Measurements from ENCODE around the gene ASB3. TPM values are rescaled to one million over a fixed set of nuclear protein-coding genes. Genes with fewer than 3 reads are reported as not detected.
A peak's percentile ranks its signal among the peaks of the same experiment; 100 is the strongest.

The ASB3 gene
- total RNA-seq, 2 donors from 2014 or later: 37.9 to 40.3 TPM

GRCh38 chr2:53694096-53694771, 92.5 kb downstream of the ASB3 start:
- Histone ChIP-seq H3K27me3 (ENCODE audit: control insufficient read depth, insufficient read depth, low read length, poor library complexity, severe bottlenecking) (no peaks in the 10 kb centered on the region), H3K36me3 (ENCODE audit: control insufficient read depth, insufficient read depth, low read length) (no peaks in the 10 kb centered on the region), H3K9me3 (ENCODE audit: control insufficient read depth, low read length) (no peaks in the 10 kb centered on the region), H3K4me3 (ENCODE audit: low read length) (no peak overlapping the region), H3K27ac (ENCODE audit: low read depth, low read length) (no peak overlapping the region), H3K9ac (ENCODE audit: extremely low read depth, low read length, poor library complexity, severe bottlenecking) (no peak overlapping the region), H3K4me1 (ENCODE audit: control insufficient read depth, insufficient read depth, low read length) (no peaks in the 10 kb centered on the region)
- TF ChIP-seq, protein P1, sequence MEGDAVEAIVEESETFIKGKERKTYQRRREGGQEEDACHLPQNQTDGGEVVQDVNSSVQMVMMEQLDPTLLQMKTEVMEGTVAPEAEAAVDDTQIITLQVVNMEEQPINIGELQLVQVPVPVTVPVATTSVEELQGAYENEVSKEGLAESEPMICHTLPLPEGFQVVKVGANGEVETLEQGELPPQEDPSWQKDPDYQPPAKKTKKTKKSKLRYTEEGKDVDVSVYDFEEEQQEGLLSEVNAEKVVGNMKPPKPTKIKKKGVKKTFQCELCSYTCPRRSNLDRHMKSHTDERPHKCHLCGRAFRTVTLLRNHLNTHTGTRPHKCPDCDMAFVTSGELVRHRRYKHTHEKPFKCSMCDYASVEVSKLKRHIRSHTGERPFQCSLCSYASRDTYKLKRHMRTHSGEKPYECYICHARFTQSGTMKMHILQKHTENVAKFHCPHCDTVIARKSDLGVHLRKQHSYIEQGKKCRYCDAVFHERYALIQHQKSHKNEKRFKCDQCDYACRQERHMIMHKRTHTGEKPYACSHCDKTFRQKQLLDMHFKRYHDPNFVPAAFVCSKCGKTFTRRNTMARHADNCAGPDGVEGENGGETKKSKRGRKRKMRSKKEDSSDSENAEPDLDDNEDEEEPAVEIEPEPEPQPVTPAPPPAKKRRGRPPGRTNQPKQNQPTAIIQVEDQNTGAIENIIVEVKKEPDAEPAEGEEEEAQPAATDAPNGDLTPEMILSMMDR (conservative IDR thresholded peaks at IDR 0.05): no peak
- H3K27me3 Mint-ChIP-seq (ENCODE audit: insufficient read depth): no peaks in the 10 kb centered on the region
- H3K4me3 Mint-ChIP-seq: no peak overlapping the region
- H3K4me1 Mint-ChIP-seq: no peaks in the 10 kb centered on the region
- WGBS, 2 experiments (ENCODE audit: insufficient coverage in 1 of 2, insufficient read length in 1 of 2): 93% methylated on average over 3 of the region's 3 CpGs; no CpG with 5 or more reads in 1 of the 2 experiments
- H3K9me3 Mint-ChIP-seq: no peaks in the 10 kb centered on the region
- H3K27ac Mint-ChIP-seq: peak overlapping the region; percentile 46
- no peak for DNase-seq
- H3K36me3 Mint-ChIP-seq (ENCODE audit: low read depth): peaks cover 21% of the 10 kb centered on the region

GRCh38 chr2:53690876-53691275, 95.9 kb downstream of the ASB3 start:
- peaks cover 10% of the 10 kb centered on the region for H3K36me3 Mint-ChIP-seq (ENCODE audit: low read depth)
- Histone ChIP-seq H3K36me3 (ENCODE audit: control insufficient read depth, insufficient read depth, low read length) (no peaks in the 10 kb centered on the region), H3K4me3 (ENCODE audit: low read length) (no peak overlapping the region), H3K9ac (ENCODE audit: extremely low read depth, low read length, poor library complexity, severe bottlenecking) (no peak overlapping the region), H3K9me3 (ENCODE audit: control insufficient read depth, low read length) (no peaks in the 10 kb centered on the region), H3K27me3 (ENCODE audit: control insufficient read depth, insufficient read depth, low read length, poor library complexity, severe bottlenecking) (no peaks in the 10 kb centered on the region), H3K4me1 (ENCODE audit: control insufficient read depth, insufficient read depth, low read length) (no peaks in the 10 kb centered on the region), H3K27ac (ENCODE audit: low read depth, low read length) (no peak overlapping the region)
- no peaks in the 10 kb centered on the region for H3K4me1 Mint-ChIP-seq
- H3K27ac Mint-ChIP-seq: no peak overlapping the region
- no peak for DNase-seq
- H3K4me3 Mint-ChIP-seq: no peak overlapping the region
- no peaks in the 10 kb centered on the region for H3K27me3 Mint-ChIP-seq (ENCODE audit: insufficient read depth)
- TF ChIP-seq, protein P1 (conservative IDR thresholded peaks at IDR 0.05): no peak
- WGBS, 2 experiments (ENCODE audit: insufficient coverage in 1 of 2, insufficient read length in 1 of 2): 89% methylated on average over 2 of the region's 2 CpGs; no CpG with 5 or more reads in 1 of the 2 experiments
- no peaks in the 10 kb centered on the region for H3K9me3 Mint-ChIP-seq

DNA sequence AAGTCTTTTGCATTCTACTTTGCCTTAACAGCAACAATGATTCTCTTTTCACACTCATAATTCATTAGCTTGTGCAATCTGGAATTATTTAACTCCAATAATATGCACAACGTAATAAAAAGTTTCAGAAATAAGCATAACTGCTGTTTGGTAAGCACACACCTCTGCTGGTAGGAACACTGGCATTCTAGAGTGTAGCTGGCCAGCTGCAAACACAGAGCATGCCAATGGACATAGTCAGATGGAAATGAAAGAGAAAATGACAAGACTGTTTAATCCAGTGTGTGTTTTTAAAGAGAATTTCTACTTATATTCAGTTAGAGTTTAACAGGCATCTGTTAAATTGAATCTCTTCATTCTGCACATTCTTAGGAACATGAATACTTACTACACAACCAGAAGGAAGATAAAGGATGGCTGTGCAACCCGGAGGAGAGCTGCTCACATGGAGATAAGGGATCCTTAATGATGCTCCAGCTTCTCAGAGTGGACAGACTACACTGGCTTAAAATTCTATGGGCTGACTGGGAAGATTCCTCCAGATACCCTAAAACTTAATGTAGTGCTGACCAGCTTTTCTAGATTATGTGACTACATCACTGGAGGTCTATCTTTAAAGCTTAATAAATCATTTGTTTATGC, 113.8 kb downstream of the ASB3 start:
- Histone ChIP-seq H3K27ac (ENCODE audit: low read depth, low read length) (no peak overlapping the region), H3K27me3 (ENCODE audit: control insufficient read depth, insufficient read depth, low read length, poor library complexity, severe bottlenecking) (no peaks in the 10 kb centered on the region), H3K9ac (ENCODE audit: extremely low read depth, low read length, poor library complexity, severe bottlenecking) (no peak overlapping the region), H3K36me3 (ENCODE audit: control insufficient read depth, insufficient read depth, low read length) (no peaks in the 10 kb centered on the region), H3K4me1 (ENCODE audit: control insufficient read depth, insufficient read depth, low read length) (no peaks in the 10 kb centered on the region), H3K9me3 (ENCODE audit: control insufficient read depth, low read length) (no peaks in the 10 kb centered on the region), H3K4me3 (ENCODE audit: low read length) (no peak overlapping the region)
- Mint-ChIP-seq H3K4me1 (no peaks in the 10 kb centered on the region), H3K36me3 (ENCODE audit: low read depth) (peaks cover 11% of the 10 kb centered on the region), H3K27me3 (ENCODE audit: insufficient read depth) (no peaks in the 10 kb centered on the region), H3K27ac (no peak overlapping the region), H3K4me3 (no peak overlapping the region), H3K9me3 (peaks cover 1% of the 10 kb centered on the region)
- TF ChIP-seq, protein P1 (conservative IDR thresholded peaks at IDR 0.05): no peak
- 90 to 100% methylated on average over 1 to 2 of the region's 2 CpGs for WGBS, 2 experiments (ENCODE audit: insufficient coverage in 1 of 2, insufficient read length in 1 of 2)
- DNase-seq: no peak
